HCT116 (cell line): ENCODE results near the gene FLRT1. TPM values are rescaled to one million over a fixed set of nuclear protein-coding genes. Genes with fewer than 3 reads are reported as not detected.

Experiments used
- ATAC-seq: fragments of 200-7000 bp; cut with Tn5 transposase; 2 replicates; pipeline ENCODE4 v1.9.1; 2020; ENCODE audit warnings: mild to moderate bottlenecking, moderate library complexity
- BruUV-seq: library from RNA; stranded (reverse); fragments of 400-500 nt; replicated peaks from 2 replicates; lab custom pipeline; 2021; lab: Mats Ljungman, UMichigan
- CTCF ChIA-PET: fragments of 300-600 bp; sonication (Branson Sonifier 250); formaldehyde crosslinking; loops from one replicate; lab custom pipeline; 2021; ENCODE audit warnings: antibody characterized with exemption; lab: Charles Lee
- POLR2A ChIA-PET: fragments of 300-600, 350-600 bp; sonication (Branson Sonifier 250); formaldehyde crosslinking; loops from one replicate; lab custom pipeline; 2021; ENCODE audit warnings: antibody characterized with exemption; lab: Charles Lee
- RAD21 ChIA-PET, 2 experiments: fragments of 300-600 bp; sonication (Branson Sonifier 250); formaldehyde crosslinking; loops; one replicate each; lab custom pipeline; 2023; ENCODE audit warnings: low total read pairs in 2 of 2; ENCODE audit not compliant: uncharacterized antibody in 2 of 2, unreplicated experiment in 2 of 2, low non-redundant PET in 1 of 2; lab: Charles Lee
- DNase-seq: peaks from one replicate; pipeline ENCODE4 v3.0.0-alpha.2; 2010; ENCODE audit warnings: low read depth, low spot score
- H2AFZ ChIP-seq: fragments of 200-600 bp; shearing (Covaris generic), sonication (generic); 2 replicates; pipeline ENCODE4 v1.6.1; 2017; ENCODE audit warnings: low read depth, mixed run types, mixed read lengths, antibody characterized with exemption, low read length; ENCODE audit not compliant: poor library complexity, severe bottlenecking
- H3K27ac ChIP-seq: 2 replicates; pipeline ENCODE4 v1.5.1; 2012; ENCODE audit warnings: low read depth, low read length
- H3K27me3 ChIP-seq: fragments of 200-600 bp; sonication (generic); 2 replicates; pipeline ENCODE4 v1.6.1; 2016; ENCODE audit warnings: mixed run types, low read length, mixed read lengths; ENCODE audit not compliant: insufficient read depth
- H3K36me3 ChIP-seq, 2 experiments: fragments of 200-500 bp in 1 of 2; fragments of 200-600 bp in 1 of 2; sonication (Bioruptor generic) in 1 of 2; sonication (generic) in 1 of 2; 2 replicates each; pipeline versions ENCODE4 v1.5.1 to v1.6.1; 2014 to 2016; ENCODE audit warnings: low read length in 2 of 2, inconsistent platforms in 1 of 2, mixed read lengths in 1 of 2, mixed run types in 1 of 2; ENCODE audit not compliant: insufficient read depth in 2 of 2, control insufficient read depth in 1 of 2
- H3K4me1 ChIP-seq, 2 experiments: fragments of 200-600 bp in 1 of 2; sonication (generic) in 1 of 2; 2 replicates each; pipeline versions ENCODE4 v1.5.1 to v1.6.1; 2012 to 2017; ENCODE audit warnings: low read length in 2 of 2, inconsistent platforms in 1 of 2, mild to moderate bottlenecking in 1 of 2, mixed read lengths in 1 of 2, mixed run types in 1 of 2, moderate library complexity in 1 of 2; ENCODE audit not compliant: insufficient read depth in 2 of 2, control insufficient read depth in 1 of 2
- H3K4me2 ChIP-seq: fragments of 200-600 bp; sonication (generic); 2 replicates; pipeline ENCODE4 v1.6.1; 2017; ENCODE audit warnings: mixed run types, low read length, mixed read lengths
- H3K4me3 ChIP-seq, 2 experiments: fragments of 200-600 bp in 1 of 2; sonication (generic) in 1 of 2; replicated peaks in 1 of 2; 2 replicates each; pipeline ENCODE4 v1.5.1; 2011 to 2016; ENCODE audit warnings: low read length in 2 of 2, control low read depth in 1 of 2, low read depth in 1 of 2, mild to moderate bottlenecking in 1 of 2, mixed read lengths in 1 of 2, mixed run types in 1 of 2
- H3K79me2 ChIP-seq: fragments of 200-600 bp; sonication (generic); 2 replicates; pipeline ENCODE4 v1.6.1; 2017; ENCODE audit warnings: mild to moderate bottlenecking, mixed run types, low read length, moderate library complexity, mixed read lengths; ENCODE audit not compliant: insufficient read depth
- H3K9ac ChIP-seq: fragments of 200-600 bp; sonication (generic); 2 replicates; pipeline ENCODE4 v1.6.1; 2016; ENCODE audit warnings: low read length, mixed read lengths
- H3K9me2 ChIP-seq: fragments of 200-600 bp; sonication (generic), shearing (Covaris generic); 2 replicates; pipeline ENCODE4 v1.6.1; 2017; ENCODE audit warnings: mixed run types, mild to moderate bottlenecking, moderate library complexity; ENCODE audit not compliant: insufficient read depth
- H3K9me3 ChIP-seq, 2 experiments: fragments of 200-500 bp in 1 of 2; fragments of 200-600 bp in 1 of 2; sonication (Bioruptor generic) in 1 of 2; sonication (generic) in 1 of 2; 2 replicates each; pipeline ENCODE4 v1.6.1; 2014 to 2017; ENCODE audit warnings: low read length in 2 of 2, mixed read lengths in 2 of 2, inconsistent platforms in 1 of 2, low read depth in 1 of 2, mild to moderate bottlenecking in 1 of 2, mixed run types in 1 of 2, moderate library complexity in 1 of 2; ENCODE audit not compliant: control insufficient read depth in 1 of 2, insufficient read depth in 1 of 2
- H4K20me1 ChIP-seq: fragments of 200-600 bp; sonication (generic), shearing (Covaris generic); 2 replicates; pipeline ENCODE4 v1.6.1; 2017; ENCODE audit warnings: mixed run types, mild to moderate bottlenecking, moderate library complexity; ENCODE audit not compliant: insufficient read depth
- CBX3 ChIP-seq: IDR thresholded peaks from 2 replicates; pipeline ENCODE4 v1.6.1; 2012; ENCODE audit warnings: low read depth
- CEBPB ChIP-seq: IDR thresholded peaks from 2 replicates; pipeline ENCODE4 v1.6.1; 2012; ENCODE audit warnings: low read depth
- EGR1 ChIP-seq: IDR thresholded peaks from 2 replicates; pipeline ENCODE4 v1.6.1; 2012; ENCODE audit warnings: low read depth
- ELF1 ChIP-seq: IDR thresholded peaks from 2 replicates; pipeline ENCODE4 v1.6.1; 2012; ENCODE audit warnings: low read depth, borderline replicate concordance
- EZH2 ChIP-seq: fragments of 200-600 bp; sonication (generic); IDR thresholded peaks from 2 replicates; pipeline ENCODE4 v1.6.1; 2017; ENCODE audit warnings: antibody characterized with exemption, mixed run types
- FOSL1 ChIP-seq: IDR thresholded peaks from 2 replicates; pipeline ENCODE4 v1.6.1; 2012; ENCODE audit warnings: low read depth
- JUND ChIP-seq: IDR thresholded peaks from 2 replicates; pipeline ENCODE4 v1.6.1; 2012
- POLR2A ChIP-seq: IDR thresholded peaks from 2 replicates; pipeline ENCODE4 v1.7.0; 2011; ENCODE audit warnings: borderline replicate concordance; ENCODE audit not compliant: insufficient read depth, insufficient read length; ENCODE audit errors: extremely low read depth
- POLR2AphosphoS5 ChIP-seq: IDR thresholded peaks from 2 replicates; pipeline ENCODE4 v1.6.1; 2011; ENCODE audit warnings: mild to moderate bottlenecking, low read depth, low read length, moderate library complexity
- RAD21 ChIP-seq: IDR thresholded peaks from 2 replicates; pipeline ENCODE4 v1.6.1; 2012; ENCODE audit warnings: low read depth, mild to moderate bottlenecking
- SIN3A ChIP-seq: IDR thresholded peaks from 2 replicates; pipeline ENCODE4 v1.6.1; 2012; ENCODE audit warnings: low read depth
- TCF7L2 ChIP-seq: IDR thresholded peaks from 2 replicates; pipeline ENCODE4 v1.7.0; 2011; ENCODE audit warnings: borderline replicate concordance, inconsistent platforms; ENCODE audit not compliant: insufficient read depth, insufficient read length; ENCODE audit errors: extremely low read depth
- ZFX ChIP-seq: fragments of 450-650 bp; IDR thresholded peaks from 2 replicates; pipeline ENCODE4 v1.6.1; 2017
- intact Hi-C: fragments of 100-400 bp; cut with micrococcal nuclease; formaldehyde crosslinking; loops from 2 replicates; pipeline ENCODE4 v1.10.0; 2022
- total RNA-seq: library from RNA; stranded (reverse); gene quantifications from one replicate; pipeline ENCODE4 v1.2.1, GENCODE V29; 2021; ENCODE audit not compliant: unreplicated experiment
- TF ChIP-seq, protein P1 (sequence below): IDR thresholded peaks from 2 replicates; pipeline ENCODE4 v1.6.1; 2011; ENCODE audit warnings: mild to moderate bottlenecking, low read length, moderate library complexity; ENCODE audit not compliant: insufficient replicate concordance; ENCODE audit errors: extremely low read depth
- TF ChIP-seq, protein P2 (sequence below): IDR thresholded peaks from 2 replicates; pipeline ENCODE4 v1.6.1; 2012; ENCODE audit warnings: low read depth
- TF ChIP-seq, protein P3 (sequence below), 3 experiments: fragments of 200-600 bp in 1 of 3; sonication (generic) in 1 of 3; IDR thresholded peaks in 2 of 3; conservative IDR thresholded peaks in 1 of 3; 2 replicates each; pipeline ENCODE4 v1.5.1; 2012 to 2017; ENCODE audit warnings: low read depth in 2 of 3, low read length in 2 of 3, antibody characterized with exemption in 1 of 3, borderline replicate concordance in 1 of 3, control low read depth in 1 of 3, mild to moderate bottlenecking in 1 of 3, mixed read lengths in 1 of 3, mixed run types in 1 of 3, moderate library complexity in 1 of 3; ENCODE audit not compliant: insufficient read depth in 1 of 3
- TF ChIP-seq, protein P4 (sequence below): IDR thresholded peaks from 2 replicates; pipeline ENCODE4 v1.6.1; 2012

Gene FLRT1
- total RNA-seq, 1 experiment from 2014 or later, result 0.15 TPM

DNA sequence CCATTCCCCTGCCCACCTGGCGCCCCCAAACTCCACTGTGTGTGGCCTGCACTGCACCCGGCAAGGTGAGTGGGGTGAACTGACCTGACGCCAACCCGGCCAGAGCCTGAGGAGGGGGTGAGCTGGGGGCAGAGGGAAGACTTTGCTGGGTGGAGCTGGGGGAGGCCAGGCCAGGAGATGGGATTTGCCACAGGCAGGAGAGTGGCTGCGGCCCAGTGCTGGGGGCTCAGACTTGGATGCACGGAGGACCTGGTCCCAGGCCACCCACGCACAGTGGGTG, 17.8 kb upstream of the FLRT1 start:
- intact Hi-C loops, result no loop called here
- Histone ChIP-seq H3K4me1 (no peaks in the 10 kb centered on the region), H3K36me3 (no peaks in the 10 kb centered on the region), H4K20me1 (no peaks in the 10 kb centered on the region), H3K4me3 (no peak overlapping the region), H3K79me2 (no peaks in the 10 kb centered on the region), H3K9me3 (no peaks in the 10 kb centered on the region), H3K27me3 (no peaks in the 10 kb centered on the region), H3K4me2 (no peak overlapping the region), H3K9me2 (no peaks in the 10 kb centered on the region), H3K27ac (no peak overlapping the region), H3K9ac (no peak overlapping the region), H2AFZ (no peak overlapping the region)
- CTCF ChIA-PET, result no interaction called here
- no peak for TF ChIP-seq TCF7L2
- TF ChIP-seq FOSL1, result no peak
- TF ChIP-seq POLR2A, result no peak
- no peak for TF ChIP-seq EZH2
- TF ChIP-seq, protein P1, sequence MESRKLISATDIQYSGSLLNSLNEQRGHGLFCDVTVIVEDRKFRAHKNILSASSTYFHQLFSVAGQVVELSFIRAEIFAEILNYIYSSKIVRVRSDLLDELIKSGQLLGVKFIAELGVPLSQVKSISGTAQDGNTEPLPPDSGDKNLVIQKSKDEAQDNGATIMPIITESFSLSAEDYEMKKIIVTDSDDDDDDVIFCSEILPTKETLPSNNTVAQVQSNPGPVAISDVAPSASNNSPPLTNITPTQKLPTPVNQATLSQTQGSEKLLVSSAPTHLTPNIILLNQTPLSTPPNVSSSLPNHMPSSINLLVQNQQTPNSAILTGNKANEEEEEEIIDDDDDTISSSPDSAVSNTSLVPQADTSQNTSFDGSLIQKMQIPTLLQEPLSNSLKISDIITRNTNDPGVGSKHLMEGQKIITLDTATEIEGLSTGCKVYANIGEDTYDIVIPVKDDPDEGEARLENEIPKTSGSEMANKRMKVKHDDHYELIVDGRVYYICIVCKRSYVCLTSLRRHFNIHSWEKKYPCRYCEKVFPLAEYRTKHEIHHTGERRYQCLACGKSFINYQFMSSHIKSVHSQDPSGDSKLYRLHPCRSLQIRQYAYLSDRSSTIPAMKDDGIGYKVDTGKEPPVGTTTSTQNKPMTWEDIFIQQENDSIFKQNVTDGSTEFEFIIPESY, result no peak
- no peak for TF ChIP-seq ZFX
- TF ChIP-seq, protein P2, sequence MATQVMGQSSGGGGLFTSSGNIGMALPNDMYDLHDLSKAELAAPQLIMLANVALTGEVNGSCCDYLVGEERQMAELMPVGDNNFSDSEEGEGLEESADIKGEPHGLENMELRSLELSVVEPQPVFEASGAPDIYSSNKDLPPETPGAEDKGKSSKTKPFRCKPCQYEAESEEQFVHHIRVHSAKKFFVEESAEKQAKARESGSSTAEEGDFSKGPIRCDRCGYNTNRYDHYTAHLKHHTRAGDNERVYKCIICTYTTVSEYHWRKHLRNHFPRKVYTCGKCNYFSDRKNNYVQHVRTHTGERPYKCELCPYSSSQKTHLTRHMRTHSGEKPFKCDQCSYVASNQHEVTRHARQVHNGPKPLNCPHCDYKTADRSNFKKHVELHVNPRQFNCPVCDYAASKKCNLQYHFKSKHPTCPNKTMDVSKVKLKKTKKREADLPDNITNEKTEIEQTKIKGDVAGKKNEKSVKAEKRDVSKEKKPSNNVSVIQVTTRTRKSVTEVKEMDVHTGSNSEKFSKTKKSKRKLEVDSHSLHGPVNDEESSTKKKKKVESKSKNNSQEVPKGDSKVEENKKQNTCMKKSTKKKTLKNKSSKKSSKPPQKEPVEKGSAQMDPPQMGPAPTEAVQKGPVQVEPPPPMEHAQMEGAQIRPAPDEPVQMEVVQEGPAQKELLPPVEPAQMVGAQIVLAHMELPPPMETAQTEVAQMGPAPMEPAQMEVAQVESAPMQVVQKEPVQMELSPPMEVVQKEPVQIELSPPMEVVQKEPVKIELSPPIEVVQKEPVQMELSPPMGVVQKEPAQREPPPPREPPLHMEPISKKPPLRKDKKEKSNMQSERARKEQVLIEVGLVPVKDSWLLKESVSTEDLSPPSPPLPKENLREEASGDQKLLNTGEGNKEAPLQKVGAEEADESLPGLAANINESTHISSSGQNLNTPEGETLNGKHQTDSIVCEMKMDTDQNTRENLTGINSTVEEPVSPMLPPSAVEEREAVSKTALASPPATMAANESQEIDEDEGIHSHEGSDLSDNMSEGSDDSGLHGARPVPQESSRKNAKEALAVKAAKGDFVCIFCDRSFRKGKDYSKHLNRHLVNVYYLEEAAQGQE, result no peak
- no peak for TF ChIP-seq POLR2AphosphoS5
- no peak for TF ChIP-seq ELF1
- no peak for TF ChIP-seq EGR1
- no peak for TF ChIP-seq CEBPB
- TF ChIP-seq, protein P3, sequence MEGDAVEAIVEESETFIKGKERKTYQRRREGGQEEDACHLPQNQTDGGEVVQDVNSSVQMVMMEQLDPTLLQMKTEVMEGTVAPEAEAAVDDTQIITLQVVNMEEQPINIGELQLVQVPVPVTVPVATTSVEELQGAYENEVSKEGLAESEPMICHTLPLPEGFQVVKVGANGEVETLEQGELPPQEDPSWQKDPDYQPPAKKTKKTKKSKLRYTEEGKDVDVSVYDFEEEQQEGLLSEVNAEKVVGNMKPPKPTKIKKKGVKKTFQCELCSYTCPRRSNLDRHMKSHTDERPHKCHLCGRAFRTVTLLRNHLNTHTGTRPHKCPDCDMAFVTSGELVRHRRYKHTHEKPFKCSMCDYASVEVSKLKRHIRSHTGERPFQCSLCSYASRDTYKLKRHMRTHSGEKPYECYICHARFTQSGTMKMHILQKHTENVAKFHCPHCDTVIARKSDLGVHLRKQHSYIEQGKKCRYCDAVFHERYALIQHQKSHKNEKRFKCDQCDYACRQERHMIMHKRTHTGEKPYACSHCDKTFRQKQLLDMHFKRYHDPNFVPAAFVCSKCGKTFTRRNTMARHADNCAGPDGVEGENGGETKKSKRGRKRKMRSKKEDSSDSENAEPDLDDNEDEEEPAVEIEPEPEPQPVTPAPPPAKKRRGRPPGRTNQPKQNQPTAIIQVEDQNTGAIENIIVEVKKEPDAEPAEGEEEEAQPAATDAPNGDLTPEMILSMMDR (IDR thresholded peaks at IDR 0.05 in 2 of 3, conservative IDR thresholded peaks at IDR 0.05 in 1 of 3; ENCODE audit: borderline replicate concordance in 1 of 3, insufficient read depth in 1 of 3, low read depth in 2 of 3, low read length in 2 of 3), result no peak
- TF ChIP-seq RAD21, result no peak
- TF ChIP-seq, protein P4, sequence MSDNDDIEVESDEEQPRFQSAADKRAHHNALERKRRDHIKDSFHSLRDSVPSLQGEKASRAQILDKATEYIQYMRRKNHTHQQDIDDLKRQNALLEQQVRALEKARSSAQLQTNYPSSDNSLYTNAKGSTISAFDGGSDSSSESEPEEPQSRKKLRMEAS, result no peak
- TF ChIP-seq JUND, result no peak
- no peak for TF ChIP-seq SIN3A
- TF ChIP-seq CBX3, result no peak
- ATAC-seq (no peak), DNase-seq (no peak)
- RAD21 ChIA-PET, result no interaction called here
- BruUV-seq, result no TSS peak
- POLR2A ChIA-PET, result no interaction called here
